GM21515 (cell line): ENCODE data around the gene GDAP1L1.
"Not testable (repeated sequence)": the region's sequence is repeated elsewhere in the genome, so short reads cannot be mapped to it uniquely, and the experiment has no call there.

ENCODE experiments used
- ATAC-seq: cut with Tn5 transposase; IDR thresholded peaks from one replicate; pipeline ENCODE4 v1.9.1; 2021; ENCODE audit not compliant: unreplicated experiment

The GDAP1L1 gene

DNA sequence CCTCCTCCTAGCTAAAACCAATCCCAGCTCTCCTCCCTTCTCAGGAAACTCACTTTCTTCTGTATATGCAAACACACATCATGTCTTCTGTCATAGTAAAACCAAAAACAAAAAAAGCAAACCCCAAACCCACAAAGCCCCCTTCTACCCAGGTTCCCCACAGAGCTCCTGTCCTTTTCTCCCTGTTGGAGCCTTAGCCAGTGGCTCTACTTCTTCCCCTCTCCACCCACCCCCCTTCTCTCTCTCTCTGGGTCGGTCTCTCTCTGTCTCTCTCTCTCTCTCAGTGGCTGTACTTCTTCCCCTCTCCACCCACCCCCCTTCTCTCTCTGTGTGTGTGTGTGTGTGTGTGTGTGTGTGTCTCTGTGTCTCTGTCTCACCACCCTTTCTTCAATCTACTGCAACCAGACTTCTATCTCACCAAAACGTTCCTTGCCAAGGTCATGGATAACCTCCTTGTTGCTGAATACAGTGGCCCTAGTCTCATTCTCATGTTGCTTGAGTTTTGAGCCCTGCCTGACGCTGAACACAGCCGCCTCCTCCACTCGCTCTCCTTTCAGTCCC lies 27.9 kb upstream of the GDAP1L1 start:
- ATAC-seq, result no peak

DNA sequence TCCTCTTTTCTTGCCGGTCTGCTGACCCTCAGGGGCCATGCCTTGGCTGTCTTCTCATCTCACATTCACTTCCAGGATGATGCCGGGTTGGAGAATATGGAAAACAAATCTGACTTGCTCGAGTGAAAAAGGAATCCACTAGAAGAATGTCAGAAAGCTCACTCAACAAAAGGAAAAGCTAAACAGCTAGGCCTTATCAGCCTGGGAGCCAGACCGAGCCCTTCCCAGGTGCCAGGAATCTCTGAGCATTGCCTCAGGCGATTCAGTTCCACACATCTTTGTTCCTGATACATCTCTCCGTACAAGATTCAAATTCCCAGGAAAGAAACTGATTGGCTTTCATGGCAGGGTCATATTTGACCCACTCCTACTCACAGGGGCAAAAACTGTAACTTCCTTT lies 27.3 kb upstream of the GDAP1L1 start:
- ATAC-seq, result no peak

- no peak for ATAC-seq
Observed at GRCh38 chr20:44221368-44221954, 25.6 kb upstream of the GDAP1L1 start.

DNA sequence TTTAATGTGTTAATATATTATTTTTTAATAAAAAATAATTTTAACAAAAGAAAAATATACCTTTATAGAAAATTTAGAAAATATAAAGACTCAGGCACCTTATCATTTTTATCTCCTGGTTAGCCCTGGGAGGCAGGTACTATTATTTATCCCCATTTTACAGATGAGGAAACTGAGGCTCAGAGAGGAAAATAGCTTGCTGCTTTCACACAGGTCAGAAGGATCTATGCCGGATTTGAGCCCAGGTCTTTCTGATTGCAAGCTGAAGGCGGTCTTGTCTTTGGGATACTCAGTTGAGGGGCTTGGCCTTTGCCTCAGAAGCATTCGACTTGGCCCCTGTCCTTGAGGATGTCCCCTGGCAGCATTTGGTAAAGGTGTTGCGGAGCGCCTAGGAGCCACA lies 25.1 kb upstream of the GDAP1L1 start:
- ATAC-seq, result no peak

DNA sequence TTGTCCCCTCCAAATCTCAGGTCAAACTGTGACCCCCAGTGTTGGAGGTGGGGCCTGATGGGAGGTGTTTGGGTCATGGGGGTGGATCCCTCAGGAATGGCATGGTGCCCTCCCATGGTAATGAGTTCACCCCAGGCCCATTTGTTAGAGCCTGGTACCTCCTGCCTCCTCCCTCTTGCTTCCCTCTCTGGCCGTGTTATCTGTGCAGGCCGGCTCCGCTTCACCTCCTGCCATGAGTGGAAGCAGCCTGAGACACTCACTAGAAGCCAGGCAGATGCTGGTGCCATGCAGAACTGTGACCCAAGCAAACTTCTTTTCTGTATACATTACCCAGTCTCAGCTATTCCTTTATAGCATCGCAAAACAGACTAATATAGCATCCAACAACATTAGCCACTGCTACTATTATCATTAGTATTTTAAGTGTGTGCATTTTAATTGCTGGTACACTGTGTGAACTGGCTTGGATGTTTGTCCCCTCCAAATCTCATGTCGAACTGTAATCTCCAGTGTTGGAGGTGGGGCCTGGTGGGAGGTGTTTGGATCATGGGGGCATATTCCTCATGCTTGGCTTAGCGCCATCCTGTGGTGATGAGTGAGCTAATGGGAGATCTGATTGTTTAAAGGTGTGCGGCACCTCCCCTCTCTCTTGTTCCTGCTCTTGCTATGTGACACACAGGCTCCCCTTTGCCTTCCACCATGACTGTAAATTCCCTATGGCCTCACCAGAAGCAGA lies 24.3 kb upstream of the GDAP1L1 start:
- no peak for ATAC-seq

GRCh38 chr20:44223721-44224120 lies 23.4 kb upstream of the GDAP1L1 start:
- ATAC-seq, result no peak

DNA sequence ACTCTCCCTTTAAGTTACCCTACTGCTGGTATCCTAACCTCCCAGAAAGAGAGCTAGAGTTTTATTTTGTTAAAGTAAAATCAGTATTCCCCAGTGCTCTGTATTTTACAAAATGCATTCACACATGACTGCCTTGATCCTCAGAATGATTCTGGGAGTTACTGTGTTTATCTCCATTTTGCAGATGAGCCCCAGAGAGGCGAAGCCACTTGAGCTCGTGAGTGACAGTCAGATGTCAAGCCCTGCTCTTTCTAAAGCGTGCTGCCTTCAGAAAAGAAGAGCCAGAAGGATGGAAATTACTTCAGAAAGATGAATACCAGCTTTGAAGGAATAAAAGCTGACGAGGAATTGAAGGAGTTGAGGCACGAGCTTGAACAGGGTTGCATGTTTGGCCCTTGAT lies 22.5 kb upstream of the GDAP1L1 start:
- no peak for ATAC-seq

GRCh38 chr20:44228465-44229258 lies 18.4 kb upstream of the GDAP1L1 start:
- ATAC-seq, result no peak

DNA sequence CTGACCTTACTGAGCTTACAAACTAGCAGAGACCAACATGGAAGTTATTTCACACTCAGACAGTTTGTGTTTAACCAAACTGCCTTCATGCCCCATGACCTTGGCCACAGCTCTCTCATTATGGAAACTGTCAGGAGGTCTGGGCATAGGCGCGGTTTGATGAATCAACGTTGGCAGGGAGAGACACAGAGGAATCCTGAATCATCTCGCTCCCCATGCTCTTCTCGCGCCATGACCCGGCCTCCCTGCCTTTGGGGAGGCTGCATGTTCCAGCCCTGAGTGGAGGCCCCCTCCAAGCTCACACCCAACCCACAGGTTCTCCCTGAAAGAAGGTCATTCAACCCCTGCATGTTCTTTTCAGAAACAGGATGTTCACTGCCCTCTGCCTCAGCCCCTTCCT lies 15.9 kb upstream of the GDAP1L1 start:
- ATAC-seq, result no peak

GRCh38 chr20:44231713-44232468 lies 15.2 kb upstream of the GDAP1L1 start:
- ATAC-seq, result no peak

GRCh38 chr20:44232469-44232856 lies 14.6 kb upstream of the GDAP1L1 start:
- ATAC-seq, result not testable (repeated sequence)

DNA sequence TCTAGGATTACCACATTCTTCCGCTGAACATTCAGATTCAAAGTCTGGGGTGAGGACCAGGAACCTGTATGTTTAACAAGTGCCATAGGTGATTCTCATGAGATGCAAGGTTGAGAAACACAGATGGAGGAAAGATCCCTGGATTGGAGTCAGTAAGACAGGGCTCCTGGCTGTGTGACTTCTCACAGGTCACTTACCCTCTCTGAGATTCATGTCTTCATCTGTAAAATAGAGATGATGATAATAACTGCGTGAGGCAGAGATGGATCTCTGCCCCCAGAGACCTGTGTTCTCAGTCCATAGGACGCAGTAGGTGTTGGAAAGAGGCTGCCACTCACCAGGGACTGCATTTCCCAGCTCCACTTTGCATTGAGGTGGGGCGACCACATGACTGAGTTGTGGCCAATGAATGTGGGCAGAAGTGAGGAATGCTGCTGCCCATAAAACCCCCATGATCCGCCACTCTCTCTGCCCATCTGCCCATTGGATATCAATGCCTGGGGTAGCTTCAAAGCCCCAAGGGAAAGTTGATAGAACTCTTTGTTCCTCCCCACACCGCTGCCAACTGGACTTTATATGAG lies 13.6 kb upstream of the GDAP1L1 start:
- no peak for ATAC-seq

GRCh38 chr20:44234566-44235317 lies 12.4 kb upstream of the GDAP1L1 start:
- ATAC-seq, result no peak

- ATAC-seq, result no peak
Observed at GRCh38 chr20:44235702-44236101, 11.4 kb upstream of the GDAP1L1 start.

GRCh38 chr20:44236840-44237239 lies 10.3 kb upstream of the GDAP1L1 start:
- ATAC-seq, result not testable (repeated sequence)

GRCh38 chr20:44241796-44242195 lies 5.3 kb upstream of the GDAP1L1 start:
- ATAC-seq, result no peak

DNA sequence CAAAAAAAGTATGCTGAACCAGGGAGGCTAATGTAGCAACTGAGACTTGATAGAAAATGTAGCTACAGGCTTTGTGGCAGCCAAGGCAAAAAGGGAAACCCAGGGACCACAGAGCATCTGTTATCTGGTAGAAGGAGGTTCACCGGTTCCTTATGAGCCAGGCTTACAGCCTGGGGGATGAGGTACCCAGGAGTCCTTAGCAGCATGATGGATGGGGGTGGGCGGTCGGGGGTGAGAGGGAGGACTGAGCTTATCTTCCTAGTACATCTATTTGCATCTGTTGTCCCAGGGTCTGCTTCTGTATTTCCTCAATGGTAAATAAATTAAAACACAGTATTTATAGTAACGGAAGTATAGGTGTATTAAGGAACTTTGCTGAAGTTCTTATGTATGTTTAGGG lies 1.1 kb upstream of the GDAP1L1 start:
- no peak for ATAC-seq

- no peak for ATAC-seq
Observed at GRCh38 chr20:44247586-44248409, 690 bp downstream of the GDAP1L1 start.

GRCh38 chr20:44248410-44248759 lies 1.3 kb downstream of the GDAP1L1 start:
- no peak for ATAC-seq
